Vagina (tissue), 2 donors: Measurements from ENCODE around the gene PCSK5.

ENCODE experiments used
- POLR2A ChIP-seq, 2 donors: fragments of 450-650 bp; IDR thresholded peaks; one replicate each; pipeline ENCODE4 v1.6.1; 2017; ENCODE audit warnings: antibody characterized with exemption in 2 of 2, mild to moderate bottlenecking in 2 of 2, moderate library complexity in 2 of 2
- POLR2AphosphoS5 ChIP-seq, 2 donors: sonication (generic); formaldehyde crosslinking; IDR thresholded peaks; one replicate each; pipeline ENCODE4 v1.9.0; 2017; ENCODE audit warnings: antibody characterized with exemption in 2 of 2, mild to moderate bottlenecking in 2 of 2, low read depth in 1 of 2; ENCODE audit not compliant: insufficient read depth in 1 of 2

- no peak for TF ChIP-seq POLR2A (IDR thresholded peaks at IDR 0.05)
- no peak for TF ChIP-seq POLR2AphosphoS5 (IDR thresholded peaks at IDR 0.05; ENCODE audit: insufficient read depth in 1 of 2, low read depth in 1 of 2)
Observed at GRCh38 chr9:75926385-75926784, 35.9 kb downstream of the PCSK5 start.
